ENCODE results near the gene ZNF571.

Gene ZNF571

GRCh38 chr19:37537391-37537947 is 57.1 kb downstream of the ZNF571 start:
- Histone ChIP-seq H3K4me3 (ENCODE audit: low read length) (no peak overlapping the region), H3K4me1 (ENCODE audit: insufficient read depth, low read length) (no peaks in the 10 kb centered on the region), H3K36me3 (ENCODE audit: insufficient read depth, low read depth, low read length) (peaks cover 60% of the 10 kb centered on the region), H3K9ac (ENCODE audit: low read depth, low read length) (no peak overlapping the region), H3K27ac (ENCODE audit: low read length) (no peak overlapping the region), H3K27me3 (ENCODE audit: insufficient read depth, low read length) (no peaks in the 10 kb centered on the region), H3K9me3 (ENCODE audit: insufficient read depth, low read depth, low read length) (peaks cover 92% of the 10 kb centered on the region)

GRCh38 chr19:37519890-37520289 is 74.7 kb downstream of the ZNF571 start:
- Histone ChIP-seq H3K9me3 (ENCODE audit: insufficient read depth, low read depth, low read length) (no peaks in the 10 kb centered on the region; the same call in 1 of the 2 replicates), H3K36me3 (ENCODE audit: insufficient read depth, low read depth, low read length) (peaks cover 38% of the 10 kb centered on the region; the same call in 1 of the 2 replicates), H3K4me1 (ENCODE audit: insufficient read depth, low read length) (no peaks in the 10 kb centered on the region)

More at GRCh38 chr19:37519890-37520289, 74.7 kb downstream of the ZNF571 start:
- Histone ChIP-seq H3K4me3 (ENCODE audit: low read length) (no peak overlapping the region), H3K9ac (ENCODE audit: low read depth, low read length) (no peak overlapping the region), H3K27me3 (ENCODE audit: insufficient read depth, low read length) (no peaks in the 10 kb centered on the region), H3K27ac (ENCODE audit: low read length) (no peak overlapping the region)
